T47D (cell line): ENCODE data around the gene SKP2.

Experiments used
- DNase-seq, 2 experiments: peaks; one replicate each; pipeline versions ENCODE4 v3.0.0 to v3.0.0-alpha.2; 2011 to 2012; ENCODE audit warnings: low read depth in 1 of 2, low spot score in 1 of 2
- JUND ChIP-seq: IDR thresholded peaks from 2 replicates; pipeline ENCODE4 v1.6.1; 2012; ENCODE audit warnings: low read depth
- in situ Hi-C: cut with HindIII; loops from 2 replicates; pipeline ENCODE4 v1.10.0; 2016; ENCODE audit warnings: low sequenced_read_pairs, low pct_unique_long_range_greater_than_20kb

Gene SKP2

GRCh38 chr5:36146390-36146789 lies 5.5 kb upstream of the SKP2 start:
- in situ Hi-C loops, result no loop called here
- no peak for TF ChIP-seq JUND
- no peak for DNase-seq

- DNase-seq, result no peak
- no peak for TF ChIP-seq JUND
- in situ Hi-C loops, result no loop called here
These were observed 4.2 kb upstream of the SKP2 start for GRCh38 chr5:36147681-36148080.

GRCh38 chr5:36150676-36151433 lies 1.1 kb upstream of the SKP2 start:
- in situ Hi-C loops, result no loop called here
- DNase-seq, result peak; percentile 26 to 58
- no peak for TF ChIP-seq JUND

GRCh38 chr5:36152324-36153297 lies 700 bp downstream of the SKP2 start:
- in situ Hi-C loops, result no loop called here
- no peak for DNase-seq
- no peak for TF ChIP-seq JUND

- no peak for TF ChIP-seq JUND
- in situ Hi-C loops, result no loop called here
- no peak for DNase-seq
These were observed 1.4 kb downstream of the SKP2 start for GRCh38 chr5:36153298-36153677.

GRCh38 chr5:36153726-36154125 lies 1.8 kb downstream of the SKP2 start:
- DNase-seq, result no peak
- in situ Hi-C loops, result no loop called here
- TF ChIP-seq JUND, result no peak

- in situ Hi-C loops, result no loop called here
- TF ChIP-seq JUND, result no peak
- no peak for DNase-seq
These were observed 3.4 kb downstream of the SKP2 start for GRCh38 chr5:36155291-36155690.

- in situ Hi-C loops, result no loop called here
- TF ChIP-seq JUND, result no peak
- DNase-seq, result no peak
These were observed 4.2 kb downstream of the SKP2 start for GRCh38 chr5:36156121-36156601.

GRCh38 chr5:36156619-36157018 lies 4.7 kb downstream of the SKP2 start:
- DNase-seq, result no peak

GRCh38 chr5:36158144-36158543 lies 6.2 kb downstream of the SKP2 start:
- TF ChIP-seq JUND, result no peak
- in situ Hi-C loops, result no loop called here
- no peak for DNase-seq

More at GRCh38 chr5:36156619-36157018, 4.7 kb downstream of the SKP2 start:
- TF ChIP-seq JUND, result no peak
- in situ Hi-C loops, result no loop called here

- no peak for TF ChIP-seq JUND
- in situ Hi-C loops, result no loop called here
- no peak for DNase-seq
These were observed 8.7 kb downstream of the SKP2 start for GRCh38 chr5:36160617-36161016.

GRCh38 chr5:36161361-36161760 lies 9.4 kb downstream of the SKP2 start:
- no peak for DNase-seq
- in situ Hi-C loops, result no loop called here
- TF ChIP-seq JUND, result no peak
